Fibroblast of skin of left biceps (primary cell): ENCODE measurements around the gene GPR135.

Source experiments
- DNase-seq, 2 experiments: peaks; one replicate each; pipeline ENCODE4 v3.0.0-alpha.2; 2013; ENCODE audit warnings: low read depth in 2 of 2

The GPR135 gene

DNA sequence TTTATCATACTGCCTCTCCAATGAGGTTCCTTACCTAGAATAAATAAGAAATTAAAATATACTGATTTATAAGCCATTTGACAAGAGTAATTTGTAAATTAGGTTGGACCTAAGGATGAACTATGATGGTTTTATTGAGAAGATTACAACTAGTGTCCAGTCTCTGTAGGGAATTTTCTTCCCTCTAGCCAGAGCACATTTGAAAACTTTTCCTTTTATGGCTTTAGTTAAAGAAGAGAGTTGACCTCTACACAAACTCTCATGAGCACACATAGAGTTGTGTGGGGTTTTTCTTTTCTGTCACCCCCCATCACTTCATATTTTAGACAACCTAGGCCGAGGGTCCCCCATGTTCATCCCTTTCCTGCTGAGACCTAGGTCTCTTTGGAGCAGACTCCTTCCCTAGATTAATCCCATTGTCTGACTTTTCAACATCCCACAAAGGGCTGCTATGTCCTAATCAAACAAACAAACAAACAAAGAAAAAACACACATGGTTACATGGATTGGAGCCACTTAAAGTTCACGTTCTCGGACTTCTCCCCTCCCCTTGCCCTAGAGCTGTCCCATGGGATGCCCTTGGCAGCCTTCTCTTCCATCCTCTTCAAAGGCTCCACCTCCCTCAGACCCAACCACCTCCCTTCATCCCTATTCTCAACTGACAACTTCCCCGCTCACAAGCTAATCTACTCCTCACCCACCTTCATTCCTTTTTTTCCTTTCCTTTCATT, 40.7 kb downstream of the GPR135 start:
- DNase-seq, result no peak

DNA sequence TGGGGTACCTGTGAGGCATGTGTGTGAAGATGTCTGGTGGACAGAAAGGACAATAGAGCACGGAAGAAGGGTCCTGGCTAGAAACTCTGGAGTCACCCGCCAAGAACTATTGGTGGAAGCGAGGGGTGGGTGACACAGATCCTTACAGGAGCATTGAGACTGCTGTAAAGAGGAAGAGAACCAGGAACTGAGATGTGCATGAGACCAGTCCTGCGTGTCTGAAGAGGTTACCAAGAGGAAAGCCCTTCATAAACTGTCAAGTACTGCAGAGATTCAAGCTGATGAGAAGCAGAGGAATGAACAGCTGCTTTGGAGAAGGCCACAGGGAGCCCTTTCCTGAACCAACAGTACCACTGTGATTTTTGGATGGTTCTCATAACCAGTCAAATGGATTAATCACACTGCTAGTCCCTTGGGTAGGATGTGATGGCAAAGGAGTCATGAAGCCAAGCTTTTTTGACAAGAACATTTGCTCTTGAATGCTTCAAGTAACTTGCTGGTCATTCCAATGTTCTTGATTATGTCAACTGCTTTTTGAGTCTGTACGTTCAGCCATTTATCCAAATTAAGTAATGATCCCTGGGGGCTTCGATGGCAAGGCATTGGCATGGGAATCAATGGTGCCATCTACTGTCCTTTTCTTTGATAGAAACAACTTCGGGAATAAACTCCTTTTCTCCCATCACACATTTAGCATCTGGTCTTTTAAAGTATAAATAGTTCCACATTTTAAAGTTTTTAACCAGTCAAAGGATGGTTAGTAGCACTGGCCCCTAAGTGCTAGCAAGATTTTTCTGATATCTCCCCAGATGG, 42.9 kb downstream of the GPR135 start:
- no peak for DNase-seq

DNA sequence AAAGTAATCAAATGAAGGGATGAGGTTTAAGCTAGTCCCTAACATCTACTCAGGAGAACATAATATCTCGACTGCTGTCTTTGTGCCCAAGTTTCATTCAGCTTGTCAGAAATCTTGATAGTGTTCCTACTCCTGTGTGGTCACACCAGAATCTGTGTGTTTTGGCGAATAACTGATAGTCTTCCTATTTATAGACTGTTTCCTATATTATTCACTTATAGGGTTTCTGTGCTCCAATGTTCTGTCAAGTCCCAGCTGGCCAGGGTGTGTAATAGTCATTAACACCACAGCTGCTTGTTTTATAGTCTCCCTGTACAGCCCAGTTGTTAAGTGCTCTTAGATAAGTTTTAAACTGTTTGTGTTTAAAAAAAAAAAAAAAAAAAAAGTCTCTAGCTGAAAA, 45.9 kb downstream of the GPR135 start:
- DNase-seq, result no peak

- no peak for DNase-seq
These were observed 47.9 kb downstream of the GPR135 start for GRCh38 chr14:59417311-59417710.

DNA sequence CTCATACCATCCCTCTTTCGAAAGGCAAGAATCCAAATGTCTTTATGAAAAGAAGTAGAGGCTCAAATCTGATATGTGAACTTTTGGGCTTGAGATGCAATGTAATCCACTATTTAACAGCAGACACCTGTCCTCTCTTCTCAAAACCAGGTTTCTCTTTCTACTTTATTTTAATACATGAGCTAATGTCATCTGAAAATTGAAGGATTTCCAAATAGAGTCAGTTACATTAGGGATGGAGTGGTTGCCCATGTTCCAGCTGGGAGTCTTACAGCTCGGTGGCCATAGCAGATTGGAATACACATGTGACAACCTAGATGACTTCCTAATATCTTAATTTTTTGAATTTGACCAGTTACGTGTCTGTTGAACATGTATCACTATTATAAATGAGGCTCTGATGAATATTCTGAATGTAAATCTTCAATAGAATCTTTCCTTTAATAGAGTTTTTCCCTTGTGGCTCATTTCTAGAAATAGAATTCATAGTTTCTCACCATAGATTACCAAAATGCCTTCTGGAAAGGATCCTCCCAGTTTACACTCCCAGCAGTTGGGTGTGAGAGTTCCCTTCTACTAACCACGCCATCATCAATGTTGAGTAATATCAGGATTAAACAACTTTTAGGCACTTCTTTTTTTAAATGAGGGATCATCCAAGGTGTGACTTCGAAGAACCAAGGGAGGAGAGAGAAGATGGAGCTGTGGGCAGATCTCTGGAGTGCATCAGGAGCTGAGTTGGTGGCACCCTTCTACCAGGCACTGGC, 49.2 kb downstream of the GPR135 start:
- no peak for DNase-seq
